ENCODE results near the gene HES3. TPM values are rescaled to one million over a fixed set of nuclear protein-coding genes. Genes with fewer than 3 reads are reported as not detected.

Gene HES3
- total RNA-seq, 1 donor: not detected

DNA sequence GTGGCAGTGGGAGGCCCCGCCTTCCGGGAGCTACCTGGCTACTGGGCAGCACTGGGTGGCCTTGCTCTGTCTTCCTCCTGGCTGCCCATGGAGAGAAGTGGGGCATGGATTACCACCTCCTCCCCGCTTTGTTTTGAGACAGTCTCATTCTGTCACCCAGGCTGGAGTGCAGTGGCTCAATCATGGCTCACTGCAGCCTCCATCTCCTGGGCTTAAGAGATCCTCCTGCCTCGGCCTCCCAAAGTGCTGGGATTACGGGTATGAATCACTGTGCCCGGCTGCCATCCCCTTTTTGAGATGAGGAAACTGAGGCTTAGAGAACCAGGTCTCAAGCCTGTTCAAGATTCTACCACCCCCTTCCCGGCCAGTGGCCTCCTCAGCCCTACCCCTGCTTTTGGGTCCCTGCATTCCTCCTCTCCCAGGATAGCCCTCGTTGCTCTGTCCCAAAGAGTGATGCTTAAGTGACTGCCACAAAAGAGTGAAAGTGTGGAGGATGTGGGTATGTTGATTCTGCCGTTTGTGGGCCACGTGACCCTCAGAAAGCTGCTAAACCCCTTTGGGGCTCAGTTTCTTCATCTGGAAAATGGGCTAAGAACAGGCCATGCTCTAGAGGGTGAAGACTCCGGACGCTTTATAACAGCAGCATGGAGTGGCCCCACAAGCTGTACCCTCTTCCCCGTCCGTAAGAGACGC is 7.8 kb downstream of the HES3 start:
- TF ChIP-seq, protein P1, sequence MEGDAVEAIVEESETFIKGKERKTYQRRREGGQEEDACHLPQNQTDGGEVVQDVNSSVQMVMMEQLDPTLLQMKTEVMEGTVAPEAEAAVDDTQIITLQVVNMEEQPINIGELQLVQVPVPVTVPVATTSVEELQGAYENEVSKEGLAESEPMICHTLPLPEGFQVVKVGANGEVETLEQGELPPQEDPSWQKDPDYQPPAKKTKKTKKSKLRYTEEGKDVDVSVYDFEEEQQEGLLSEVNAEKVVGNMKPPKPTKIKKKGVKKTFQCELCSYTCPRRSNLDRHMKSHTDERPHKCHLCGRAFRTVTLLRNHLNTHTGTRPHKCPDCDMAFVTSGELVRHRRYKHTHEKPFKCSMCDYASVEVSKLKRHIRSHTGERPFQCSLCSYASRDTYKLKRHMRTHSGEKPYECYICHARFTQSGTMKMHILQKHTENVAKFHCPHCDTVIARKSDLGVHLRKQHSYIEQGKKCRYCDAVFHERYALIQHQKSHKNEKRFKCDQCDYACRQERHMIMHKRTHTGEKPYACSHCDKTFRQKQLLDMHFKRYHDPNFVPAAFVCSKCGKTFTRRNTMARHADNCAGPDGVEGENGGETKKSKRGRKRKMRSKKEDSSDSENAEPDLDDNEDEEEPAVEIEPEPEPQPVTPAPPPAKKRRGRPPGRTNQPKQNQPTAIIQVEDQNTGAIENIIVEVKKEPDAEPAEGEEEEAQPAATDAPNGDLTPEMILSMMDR (IDR thresholded peaks at IDR 0.05; ENCODE audit: insufficient read depth, low read depth, low read length): no peak
- H3K4me3 ChIP-seq (ENCODE audit: low read depth, low read length): no peak overlapping the region
- no peak for DNase-seq (ENCODE audit: low read depth)

DNA sequence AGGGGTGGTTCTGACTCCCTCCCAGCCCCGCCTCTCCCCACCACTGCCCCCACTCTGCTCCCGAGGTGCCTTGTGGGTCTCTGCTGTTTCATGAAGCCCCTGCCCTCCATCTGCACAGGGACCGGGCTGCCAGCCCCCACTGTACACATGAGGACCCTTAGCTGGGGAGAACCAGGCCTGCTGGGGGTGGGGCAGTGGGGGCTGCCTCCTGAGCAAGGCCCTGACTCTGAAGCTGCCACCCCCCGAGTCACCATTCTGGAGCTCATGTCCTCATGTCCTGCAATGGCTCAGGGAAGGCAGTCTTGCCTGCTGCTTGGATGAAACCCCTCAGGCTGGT is 8.4 kb downstream of the HES3 start:
- no peak for DNase-seq (ENCODE audit: low read depth)
- TF ChIP-seq, protein P1 (IDR thresholded peaks at IDR 0.05; ENCODE audit: insufficient read depth, low read depth, low read length): no peak
- no peak overlapping the region for H3K4me3 ChIP-seq (ENCODE audit: low read depth, low read length)

DNA sequence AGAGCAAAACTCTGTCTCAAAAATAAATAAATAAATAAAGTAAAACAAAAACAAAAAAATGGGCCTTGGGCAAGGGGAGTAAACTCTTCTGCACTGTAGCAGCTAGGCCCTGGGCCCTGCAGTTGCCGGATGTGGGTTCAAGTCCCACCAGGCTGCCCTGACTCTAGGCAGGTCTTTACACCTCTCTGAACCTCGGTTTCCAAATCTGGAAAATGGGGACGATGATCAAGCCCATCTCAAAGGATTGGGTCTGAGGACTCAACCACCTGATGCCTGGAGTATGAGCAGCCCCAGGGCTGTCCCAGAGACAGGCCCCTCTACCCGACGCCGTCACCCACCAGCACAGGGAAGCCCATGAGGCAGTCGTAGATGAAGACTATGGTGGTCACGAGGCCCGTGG is 9.4 kb downstream of the HES3 start:
- H3K4me3 ChIP-seq (ENCODE audit: low read depth, low read length): no peak overlapping the region
- TF ChIP-seq, protein P1 (IDR thresholded peaks at IDR 0.05; ENCODE audit: insufficient read depth, low read depth, low read length): no peak
- no peak for DNase-seq (ENCODE audit: low read depth)

DNA sequence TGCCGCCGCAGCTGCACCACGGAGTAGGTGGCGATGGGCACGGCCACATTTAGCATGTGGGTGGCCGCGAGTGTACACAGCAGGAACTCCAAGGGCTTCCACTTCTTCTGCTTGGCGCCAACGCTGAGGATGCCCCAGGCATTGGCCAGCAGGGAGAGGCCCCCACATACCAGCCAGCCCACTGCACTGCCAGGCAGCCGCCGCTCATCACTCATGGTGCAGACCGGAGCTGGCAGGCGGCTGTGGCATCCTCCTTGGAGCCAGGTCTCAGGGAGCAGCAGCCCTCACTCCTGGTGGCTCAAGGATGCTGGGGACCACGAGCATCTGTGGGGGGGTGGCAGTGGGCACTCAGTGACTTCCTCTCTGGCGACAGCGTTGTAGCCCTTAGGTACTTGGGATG is 10.7 kb downstream of the HES3 start:
- TF ChIP-seq, protein P1 (IDR thresholded peaks at IDR 0.05; ENCODE audit: insufficient read depth, low read depth, low read length): no peak
- H3K4me3 ChIP-seq (ENCODE audit: low read depth, low read length): no peak overlapping the region
- no peak for DNase-seq (ENCODE audit: low read depth)

DNA sequence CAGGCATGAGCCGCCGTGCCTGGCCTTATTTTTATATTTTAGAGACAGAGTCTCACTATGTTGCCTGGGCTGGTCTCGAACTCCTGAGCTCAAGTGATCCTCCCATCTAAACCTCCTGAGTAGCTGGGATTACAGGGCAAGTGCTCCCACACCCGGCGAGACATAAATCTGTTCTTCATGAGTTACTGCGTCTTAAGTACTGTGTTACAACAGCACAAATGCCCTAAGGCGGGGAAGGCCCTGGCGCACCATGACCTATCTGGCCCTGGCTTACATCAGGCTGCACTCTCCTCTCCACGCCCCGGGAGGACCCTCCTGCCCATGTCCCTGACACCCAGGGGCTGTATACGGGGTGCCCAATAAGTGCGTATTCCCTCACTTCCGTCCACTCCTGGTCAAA is 12.7 kb downstream of the HES3 start:
- DNase-seq (ENCODE audit: low read depth): peak; percentile 63
- H3K4me3 ChIP-seq (ENCODE audit: low read depth, low read length): no peak overlapping the region
- TF ChIP-seq, protein P1 (IDR thresholded peaks at IDR 0.05; ENCODE audit: insufficient read depth, low read depth, low read length): no peak

DNA sequence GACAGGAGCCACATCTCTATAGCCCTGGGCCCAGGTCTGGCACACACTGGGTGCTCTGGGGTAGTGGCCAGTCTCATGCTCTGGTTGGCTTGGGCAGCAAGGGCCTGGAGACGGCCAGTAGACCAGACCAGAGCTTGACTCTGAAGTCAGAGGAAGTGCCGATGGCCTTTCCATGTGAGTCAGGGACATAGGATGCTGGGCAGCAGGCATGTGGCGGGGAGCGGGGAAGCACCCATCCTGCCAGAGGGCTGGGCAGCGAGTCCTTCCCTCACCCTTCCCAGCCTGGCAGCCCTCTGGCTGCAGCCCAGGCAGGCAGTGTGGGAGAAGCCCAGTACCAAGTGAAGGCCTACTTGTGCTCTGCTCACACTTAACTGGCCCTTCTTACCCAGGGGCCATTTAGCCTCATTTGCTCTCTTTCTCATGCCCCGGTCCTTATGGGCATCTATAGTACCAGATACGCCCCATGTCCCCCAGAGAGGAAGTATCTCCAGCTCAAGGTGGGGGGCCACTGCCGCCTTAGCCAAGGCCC is 13.6 kb downstream of the HES3 start:
- no peak for DNase-seq (ENCODE audit: low read depth)
- TF ChIP-seq, protein P1 (IDR thresholded peaks at IDR 0.05; ENCODE audit: insufficient read depth, low read depth, low read length): no peak
- H3K4me3 ChIP-seq (ENCODE audit: low read depth, low read length): no peak overlapping the region

DNA sequence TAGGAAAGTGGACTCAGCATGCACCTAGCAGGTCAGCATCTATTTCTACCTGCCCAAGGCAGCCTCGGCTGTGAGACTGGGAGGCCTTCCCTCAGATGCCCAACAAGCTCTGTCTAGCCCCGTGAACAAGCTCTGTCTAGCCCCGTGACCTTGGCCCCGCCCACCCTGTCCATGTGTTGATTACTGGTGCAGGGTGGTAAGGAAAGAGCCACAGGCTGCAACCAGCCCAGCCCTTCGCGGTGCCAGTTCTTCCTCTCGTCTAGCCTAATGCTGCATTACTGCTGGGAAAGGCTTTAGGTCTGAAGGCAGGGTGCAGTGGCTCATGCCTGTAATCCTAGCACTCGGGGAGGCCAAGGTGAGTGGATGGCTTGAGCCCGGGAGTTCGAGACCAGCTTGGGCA is 14.7 kb downstream of the HES3 start:
- TF ChIP-seq, protein P1 (IDR thresholded peaks at IDR 0.05; ENCODE audit: insufficient read depth, low read depth, low read length): no peak
- DNase-seq (ENCODE audit: low read depth): no peak
- H3K4me3 ChIP-seq (ENCODE audit: low read depth, low read length): no peak overlapping the region

Data from fibroblast of villous mesenchyme (primary cell).